Transverse colon (tissue), 4 donors: ENCODE data around the gene CYTH3. TPM values are rescaled to one million over a fixed set of nuclear protein-coding genes. Genes with fewer than 3 reads are reported as not detected.

Source experiments
- DNase-seq: peaks from one replicate; pipeline ENCODE4 v3.0.0-alpha.2; 2019
- H3K27ac ChIP-seq, 4 donors: fragments of 200-600 bp; sonication (generic); 2 replicates each; pipeline ENCODE4 v1.5.1; 2016 to 2018; ENCODE audit warnings: inconsistent platforms in 4 of 4
- H3K27me3 ChIP-seq: fragments of 200-600 bp; sonication (generic); 2 replicates; pipeline ENCODE4 v1.5.1; 2017; ENCODE audit warnings: inconsistent platforms
- H3K36me3 ChIP-seq, 4 donors: fragments of 200-600 bp; sonication (generic); 2 replicates each; pipeline ENCODE4 v1.5.1; 2017 to 2019; ENCODE audit warnings: inconsistent platforms in 4 of 4
- H3K4me1 ChIP-seq, 4 donors: fragments of 200-600 bp; sonication (generic); 2 replicates each; pipeline ENCODE4 v1.5.1; 2017 to 2020; ENCODE audit warnings: inconsistent platforms in 4 of 4
- H3K4me3 ChIP-seq, 4 donors: fragments of 200-600 bp; sonication (generic); 1 replicate in 1 of 4; 2 replicates in 3 of 4; pipeline versions ENCODE4 v1.5.1 to v1.6.1; 2017 to 2019; ENCODE audit warnings: inconsistent platforms in 4 of 4
- H3K9me3 ChIP-seq, 2 donors: fragments of 200-600 bp; sonication (generic); 2 replicates each; pipeline ENCODE4 v1.5.1; 2017 to 2019; ENCODE audit warnings: inconsistent platforms in 2 of 2
- EP300 ChIP-seq: sonication (generic); formaldehyde crosslinking; IDR thresholded peaks from one replicate; pipeline ENCODE4 v1.6.1; 2017; ENCODE audit warnings: antibody characterized with exemption, low read depth
- POLR2A ChIP-seq: fragments of 450-650 bp; IDR thresholded peaks from one replicate; pipeline ENCODE4 v1.6.1; 2016; ENCODE audit warnings: antibody characterized with exemption, mild to moderate bottlenecking, moderate library complexity
- POLR2AphosphoS5 ChIP-seq, 3 donors: sonication (generic); formaldehyde crosslinking; IDR thresholded peaks; one replicate each; pipeline ENCODE4 v1.6.1; 2016; ENCODE audit warnings: antibody characterized with exemption in 3 of 3
- WGBS, 2 donors: methylation state at CpG; one replicate each; pipeline ENCODE4 v1.1.5; 2018; ENCODE audit warnings: low coverage in 1 of 2; 5-methylcytosine and 5-hydroxymethylcytosine counted together
- in situ Hi-C, 4 donors: fragments of 200-750 bp; cut with MboI; loops; one replicate each; pipeline versions ENCODE4 v1.15.0 to v1.15.1; 2017; ENCODE audit warnings: low sequenced_read_pairs in 3 of 4, low pct_ligation_motif_present in 1 of 4, low pct_unique_long_range_greater_than_20kb in 1 of 4
- intact Hi-C: fragments of 100-400 bp; cut with DNase I; formaldehyde crosslinking; loops from one replicate; pipeline ENCODE4 v1.15.1; 2023; ENCODE audit warnings: low total_unique reads
- total RNA-seq, 4 donors: library from RNA; depleted of rRNA; stranded (reverse); fragments of >200 nt; gene quantifications; one replicate each; pipeline ENCODE4 v1.1.0, GENCODE V29; 2016
- TF ChIP-seq, protein P1 (sequence below), 5 experiments: fragments of 200-600 bp in 3 of 5; fragments of 450-650 bp in 2 of 5; sonication (generic) in 3 of 5; IDR thresholded peaks; 1 replicate in 2 of 5; 2 replicates in 3 of 5; pipeline ENCODE4 v1.5.1; 2016 to 2017; ENCODE audit warnings: antibody characterized with exemption in 5 of 5, inconsistent platforms in 3 of 5, mild to moderate bottlenecking in 2 of 5, moderate library complexity in 1 of 5

Gene CYTH3
- total RNA-seq, 4 donors from 2014 or later, result 15.0 to 25.4 (median 19.4) TPM

DNA sequence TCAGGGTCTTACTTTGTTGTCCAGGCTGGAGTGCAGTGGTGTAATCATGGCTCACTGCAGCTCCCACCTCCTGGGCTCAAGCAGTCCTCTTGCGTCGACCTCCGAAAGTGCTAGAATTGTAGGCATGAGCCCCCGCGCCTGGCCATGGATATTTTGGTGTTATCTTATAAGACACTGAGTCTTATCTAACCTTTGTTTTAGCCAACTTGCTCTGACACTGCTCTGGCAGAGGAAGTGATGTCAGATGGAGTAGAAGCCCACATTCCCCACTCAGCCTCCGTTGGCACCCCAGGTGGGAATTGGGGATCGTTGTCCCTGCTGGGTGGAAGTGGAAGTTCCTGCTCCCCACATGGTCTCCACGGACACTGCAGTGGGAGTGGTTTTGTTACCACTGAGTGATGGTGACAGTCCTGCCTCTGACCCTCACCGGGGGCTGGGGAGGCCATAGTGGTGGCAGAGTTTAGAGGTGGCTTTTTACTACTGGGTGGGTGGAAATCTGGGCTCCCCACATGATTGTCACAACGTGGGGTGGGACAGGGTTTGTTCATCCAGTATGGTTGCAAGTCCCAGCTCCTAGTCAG lies 142.3 kb downstream of the CYTH3 start:
- 90% methylated on average over 10 of the region's 10 CpGs; no CpG with 5 or more reads in 1 of the 2 donors for WGBS, 2 donors
- Histone ChIP-seq H3K36me3 (peaks cover 0 to 25% (median 4%) of the 10 kb centered on the region in 4 donors), H3K4me3 (no peak overlapping the region), H3K4me1 (no peaks in the 10 kb centered on the region), H3K27ac (no peak overlapping the region), H3K27me3 (no peaks in the 10 kb centered on the region), H3K9me3 (no peaks in the 10 kb centered on the region)
- DNase-seq, result no peak
- intact Hi-C loops (no loop called here), in situ Hi-C loops (no loop called here)
- TF ChIP-seq, protein P1, sequence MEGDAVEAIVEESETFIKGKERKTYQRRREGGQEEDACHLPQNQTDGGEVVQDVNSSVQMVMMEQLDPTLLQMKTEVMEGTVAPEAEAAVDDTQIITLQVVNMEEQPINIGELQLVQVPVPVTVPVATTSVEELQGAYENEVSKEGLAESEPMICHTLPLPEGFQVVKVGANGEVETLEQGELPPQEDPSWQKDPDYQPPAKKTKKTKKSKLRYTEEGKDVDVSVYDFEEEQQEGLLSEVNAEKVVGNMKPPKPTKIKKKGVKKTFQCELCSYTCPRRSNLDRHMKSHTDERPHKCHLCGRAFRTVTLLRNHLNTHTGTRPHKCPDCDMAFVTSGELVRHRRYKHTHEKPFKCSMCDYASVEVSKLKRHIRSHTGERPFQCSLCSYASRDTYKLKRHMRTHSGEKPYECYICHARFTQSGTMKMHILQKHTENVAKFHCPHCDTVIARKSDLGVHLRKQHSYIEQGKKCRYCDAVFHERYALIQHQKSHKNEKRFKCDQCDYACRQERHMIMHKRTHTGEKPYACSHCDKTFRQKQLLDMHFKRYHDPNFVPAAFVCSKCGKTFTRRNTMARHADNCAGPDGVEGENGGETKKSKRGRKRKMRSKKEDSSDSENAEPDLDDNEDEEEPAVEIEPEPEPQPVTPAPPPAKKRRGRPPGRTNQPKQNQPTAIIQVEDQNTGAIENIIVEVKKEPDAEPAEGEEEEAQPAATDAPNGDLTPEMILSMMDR (IDR thresholded peaks at IDR 0.05), result no peak
- TF ChIP-seq POLR2A (no peak), EP300 (no peak), POLR2AphosphoS5 (IDR thresholded peaks at IDR 0.05) (no peak)

DNA sequence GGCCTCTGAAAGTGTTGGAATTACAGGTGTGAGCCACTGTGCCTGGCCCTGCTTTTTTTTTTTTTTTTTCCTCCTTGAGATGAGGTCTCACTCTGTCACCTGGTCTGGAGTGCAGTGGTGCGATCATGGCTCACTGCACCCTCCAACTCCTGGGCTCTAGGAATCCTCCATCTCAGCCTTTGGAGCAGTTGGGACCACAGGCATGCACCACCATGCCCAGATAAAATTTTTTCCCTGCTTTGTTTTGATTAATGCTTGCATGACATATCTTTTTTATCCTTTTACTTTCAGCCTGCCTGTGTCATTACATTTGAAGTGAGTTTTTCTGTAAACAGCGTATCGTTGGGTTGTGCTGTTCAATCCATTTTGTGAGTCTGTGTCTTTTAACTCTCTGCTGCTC lies 144.2 kb downstream of the CYTH3 start:
- no peak for TF ChIP-seq EP300
- TF ChIP-seq, protein P1 (IDR thresholded peaks at IDR 0.05), result no peak
- TF ChIP-seq POLR2A, result no peak
- no peak for TF ChIP-seq POLR2AphosphoS5 (IDR thresholded peaks at IDR 0.05)
- WGBS, 2 donors, result 95% methylated on average over 3 of the region's 3 CpGs
- Histone ChIP-seq H3K4me3 (no peak overlapping the region), H3K27ac (no peak overlapping the region), H3K27me3 (no peaks in the 10 kb centered on the region), H3K4me1 (no peaks in the 10 kb centered on the region), H3K9me3 (no peaks in the 10 kb centered on the region), H3K36me3 (peaks cover 0 to 20% (median 4%) of the 10 kb centered on the region in 4 donors)
- intact Hi-C loops, result no loop called here
- DNase-seq, result no peak
- in situ Hi-C loops, result no loop called here

DNA sequence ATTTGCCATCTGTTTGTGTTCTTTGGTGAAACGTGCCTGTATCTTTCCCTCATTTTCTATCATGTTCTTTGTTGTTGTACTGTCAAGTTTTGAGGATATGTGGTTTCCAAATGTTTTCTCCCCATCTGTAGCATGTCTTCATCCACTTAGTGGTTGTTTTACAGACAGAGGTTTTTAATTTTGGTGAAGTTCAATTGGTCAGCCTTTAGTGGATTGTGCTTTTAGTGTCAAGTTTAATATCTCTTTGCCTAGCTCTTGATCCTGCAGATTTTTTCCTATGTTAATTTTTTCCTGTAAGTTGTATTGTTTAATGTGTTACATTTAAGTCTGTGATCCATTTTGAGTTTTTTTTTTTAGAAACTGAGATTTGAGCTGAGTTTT lies 145.3 kb downstream of the CYTH3 start:
- WGBS, 2 donors, result 18 to 28% methylated on average over 1 of the region's 1 CpG
- Histone ChIP-seq H3K9me3 (no peaks in the 10 kb centered on the region), H3K27ac (peak overlapping the region in 1 of 4 donors; percentile 5), H3K4me3 (no peak overlapping the region), H3K27me3 (no peaks in the 10 kb centered on the region), H3K4me1 (no peaks in the 10 kb centered on the region), H3K36me3 (peaks cover 0 to 26% (median 8%) of the 10 kb centered on the region in 4 donors)
- intact Hi-C loops (no loop called here), in situ Hi-C loops (no loop called here)
- no peak for TF ChIP-seq POLR2A
- no peak for DNase-seq

DNA sequence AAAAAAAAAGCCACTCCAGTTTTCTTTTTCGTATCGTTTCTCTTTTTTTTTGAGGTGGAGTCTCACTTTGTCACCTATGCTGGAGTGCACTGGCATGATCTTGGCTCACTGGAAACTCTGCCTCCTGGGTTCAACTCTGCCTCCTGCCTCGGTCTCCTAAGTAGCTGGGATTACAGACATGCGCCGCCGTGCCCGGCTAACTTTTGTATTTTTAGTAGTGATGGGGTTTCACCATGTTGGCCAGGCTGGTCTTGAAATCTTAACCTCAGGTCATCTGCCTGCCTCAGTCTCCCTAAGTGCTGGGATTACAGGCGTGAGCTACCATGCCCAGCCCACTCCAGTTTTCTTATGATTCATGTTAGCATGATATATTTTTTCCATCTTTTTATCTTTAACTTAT lies 148.6 kb downstream of the CYTH3 start:
- in situ Hi-C loops, result no loop called here
- TF ChIP-seq POLR2AphosphoS5 (IDR thresholded peaks at IDR 0.05) (no peak), POLR2A (no peak), EP300 (no peak)
- TF ChIP-seq, protein P1 (IDR thresholded peaks at IDR 0.05), result no peak
- peaks cover 8 to 9% of the 10 kb centered on the region in 2 donors for H3K9me3 ChIP-seq
- H3K4me3 ChIP-seq, result no peak overlapping the region
- no peaks in the 10 kb centered on the region for H3K27me3 ChIP-seq
- DNase-seq, result no peak
- intact Hi-C loops, result no loop called here
- H3K27ac ChIP-seq, result no peak overlapping the region
- no peaks in the 10 kb centered on the region for H3K4me1 ChIP-seq
- 86 to 98% methylated on average over 4 to 8 of the region's 8 CpGs for WGBS, 2 donors
- peaks cover 0 to 45% (median 21%) of the 10 kb centered on the region in 4 donors for H3K36me3 ChIP-seq

GRCh38 chr7:6121141-6121540 lies 151.3 kb downstream of the CYTH3 start:
- TF ChIP-seq EP300, result no peak
- TF ChIP-seq POLR2A, result no peak
- TF ChIP-seq POLR2AphosphoS5 (IDR thresholded peaks at IDR 0.05), result no peak
- TF ChIP-seq, protein P1 (IDR thresholded peaks at IDR 0.05), result no peak
- Histone ChIP-seq H3K27me3 (no peaks in the 10 kb centered on the region), H3K36me3 (peaks cover 0 to 56% (median 22%) of the 10 kb centered on the region in 4 donors), H3K4me3 (no peak overlapping the region), H3K4me1 (no peaks in the 10 kb centered on the region), H3K9me3 (peaks cover 8 to 9% of the 10 kb centered on the region in 2 donors), H3K27ac (no peak overlapping the region)
- in situ Hi-C loops, result no loop called here
- DNase-seq, result no peak
- WGBS, 2 donors, result 87 to 93% methylated on average over 2 of the region's 2 CpGs
- intact Hi-C loops, result no loop called here
